Cardiac atrium fibroblast (primary cell): Measurements from ENCODE around the gene NKX2-8. TPM values are rescaled to one million over a fixed set of nuclear protein-coding genes. Genes with fewer than 3 reads are reported as not detected.

ENCODE experiments used
- total RNA-seq: library from RNA; depleted of rRNA; stranded (reverse); fragments of >200 nt; gene quantifications from 2 replicates; pipeline ENCODE4 v1.2.3, GENCODE V29; 2015

Gene NKX2-8
- not detected in 2 replicates for total RNA-seq

DNA sequence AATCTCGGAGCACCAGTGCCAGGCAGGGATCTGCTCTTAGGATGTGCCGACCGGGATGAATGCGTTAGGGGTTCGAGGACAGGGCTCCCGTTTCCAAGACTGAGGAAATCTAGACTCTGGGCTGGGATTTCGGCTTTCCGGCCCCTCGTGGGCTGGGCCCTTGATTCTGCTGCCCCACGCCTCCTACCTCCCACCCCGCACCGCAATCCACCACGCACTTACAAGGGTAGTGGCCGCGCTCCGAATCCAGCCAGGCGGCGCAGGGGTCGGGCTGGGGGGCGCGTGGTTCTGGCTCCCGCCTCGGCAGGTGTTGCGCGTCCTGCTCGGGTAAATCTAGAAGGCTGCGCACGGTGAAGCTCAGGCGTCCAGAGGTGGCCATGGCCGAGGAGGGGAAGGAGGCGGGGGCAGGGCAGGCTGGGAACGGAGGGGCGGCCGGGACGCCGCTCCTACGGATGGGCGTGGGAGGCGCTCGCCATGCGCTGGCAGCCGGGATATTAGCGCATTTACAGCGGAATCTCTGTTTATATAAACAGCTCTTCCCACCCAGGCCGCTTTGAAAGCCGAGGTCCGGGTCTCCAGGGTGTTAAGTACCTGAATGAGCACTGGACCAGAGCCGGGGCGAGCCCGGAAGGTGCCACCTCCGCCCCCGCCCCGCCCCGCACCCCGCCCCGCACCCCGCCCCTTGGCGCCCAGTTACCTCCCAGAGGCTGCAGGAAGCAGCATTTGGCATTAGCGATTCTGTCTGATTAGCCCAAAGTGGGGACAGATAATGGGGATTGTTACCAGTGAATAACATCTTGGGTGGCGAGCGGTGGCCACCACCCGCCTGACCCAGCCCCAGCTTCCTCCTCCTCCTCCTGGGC, at the start of gene NKX2-8:
NKX2-8 (minus strand) TSS at position 604 of the 863 bp plus-strand sequence; CDS start at position 379, 225 bp downstream.

Other genes with a start within 250 kb of the NKX2-8 start
- gene NKX2-1, start 62.4 kb downstream of the NKX2-8 start, total RNA-seq = not detected in 2 replicates
- not detected in 2 replicates for gene PAX9, start 79.2 kb upstream of the NKX2-8 start, total RNA-seq